ENCODE results near the gene SCARB1. TPM values are rescaled to one million over a fixed set of nuclear protein-coding genes. Genes with fewer than 3 reads are reported as not detected.

SCARB1 gene
- total RNA-seq, 1 experiment from 2014 or later = 106 TPM

DNA sequence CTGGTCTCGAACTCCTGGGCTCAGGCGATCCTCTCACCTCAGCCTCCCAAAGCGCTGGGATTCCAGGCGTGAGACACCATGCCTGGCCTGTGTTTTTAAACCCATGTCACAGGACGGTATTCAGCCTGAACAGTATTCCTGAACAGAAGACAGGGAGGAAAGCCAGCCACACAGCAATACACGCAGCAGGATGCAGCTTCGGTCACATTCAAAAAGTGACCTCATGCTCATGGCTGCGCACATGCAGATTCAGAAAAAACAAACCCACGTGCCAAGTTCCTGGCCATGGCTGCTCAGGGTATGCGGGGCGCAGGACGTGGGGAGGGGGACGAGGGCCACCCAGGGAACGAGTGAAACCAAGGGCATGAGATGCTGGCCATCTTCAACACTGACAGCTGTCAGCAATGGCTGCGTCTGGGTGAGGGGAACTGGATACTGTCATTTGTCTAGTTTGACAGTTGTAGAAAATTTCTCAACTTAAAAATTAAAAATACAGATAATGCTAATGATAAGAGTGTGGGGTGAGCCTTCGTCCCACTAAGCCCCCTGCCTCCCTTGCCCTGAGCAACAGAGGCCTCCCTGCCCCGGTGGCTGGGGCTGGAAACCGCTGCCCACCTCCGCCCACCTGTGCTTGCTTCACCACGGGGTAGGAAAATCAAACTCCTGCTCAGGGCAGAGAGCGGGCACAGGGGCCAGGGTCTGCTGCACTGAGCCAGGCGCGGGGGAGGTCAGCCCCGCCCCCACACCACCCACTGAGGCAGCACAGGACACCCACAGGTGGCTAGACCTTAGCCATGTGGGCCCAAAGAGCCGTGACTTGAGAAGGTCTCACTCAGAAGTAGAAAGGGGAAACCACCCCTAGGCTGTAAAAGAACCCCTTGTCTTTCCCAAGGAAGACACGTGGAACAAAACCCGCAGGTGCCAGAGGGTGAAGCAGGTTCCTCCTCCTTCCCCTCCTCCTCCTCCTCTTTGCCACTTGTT, 84.2 kb downstream of the SCARB1 start:
- POLR2A ChIA-PET = no interaction called here
- Histone ChIP-seq H3K4me3 (ENCODE audit: low read depth, low read length) (no peak overlapping the region), H3K36me3 (ENCODE audit: control insufficient read depth, insufficient read depth, low read length) (no peaks in the 10 kb centered on the region), H3K4me1 (no peaks in the 10 kb centered on the region), H3K27me3 (replicated peaks; ENCODE audit: control insufficient read depth, insufficient read depth, low read length) (no peaks in the 10 kb centered on the region), H3K9me3 (no peaks in the 10 kb centered on the region)
- TF ChIP-seq, protein P1, sequence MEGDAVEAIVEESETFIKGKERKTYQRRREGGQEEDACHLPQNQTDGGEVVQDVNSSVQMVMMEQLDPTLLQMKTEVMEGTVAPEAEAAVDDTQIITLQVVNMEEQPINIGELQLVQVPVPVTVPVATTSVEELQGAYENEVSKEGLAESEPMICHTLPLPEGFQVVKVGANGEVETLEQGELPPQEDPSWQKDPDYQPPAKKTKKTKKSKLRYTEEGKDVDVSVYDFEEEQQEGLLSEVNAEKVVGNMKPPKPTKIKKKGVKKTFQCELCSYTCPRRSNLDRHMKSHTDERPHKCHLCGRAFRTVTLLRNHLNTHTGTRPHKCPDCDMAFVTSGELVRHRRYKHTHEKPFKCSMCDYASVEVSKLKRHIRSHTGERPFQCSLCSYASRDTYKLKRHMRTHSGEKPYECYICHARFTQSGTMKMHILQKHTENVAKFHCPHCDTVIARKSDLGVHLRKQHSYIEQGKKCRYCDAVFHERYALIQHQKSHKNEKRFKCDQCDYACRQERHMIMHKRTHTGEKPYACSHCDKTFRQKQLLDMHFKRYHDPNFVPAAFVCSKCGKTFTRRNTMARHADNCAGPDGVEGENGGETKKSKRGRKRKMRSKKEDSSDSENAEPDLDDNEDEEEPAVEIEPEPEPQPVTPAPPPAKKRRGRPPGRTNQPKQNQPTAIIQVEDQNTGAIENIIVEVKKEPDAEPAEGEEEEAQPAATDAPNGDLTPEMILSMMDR (IDR thresholded peaks at IDR 0.05; ENCODE audit: insufficient read depth in 1 of 2, low read depth in 1 of 2, low read length in 1 of 2, severe bottlenecking in 1 of 2, unreplicated experiment in 1 of 2) = no peak
- Mint-ChIP-seq H3K4me3 (ENCODE audit: unreplicated experiment) (no peak overlapping the region), H3K27ac (ENCODE audit: unreplicated experiment) (no peak overlapping the region), H3K4me1 (ENCODE audit: low read depth, unreplicated experiment) (no peaks in the 10 kb centered on the region), H3K9me3 (ENCODE audit: unreplicated experiment) (no peaks in the 10 kb centered on the region), H3K36me3 (ENCODE audit: insufficient read depth, unreplicated experiment) (peaks cover 38% of the 10 kb centered on the region), H3K27me3 (ENCODE audit: insufficient read depth, unreplicated experiment) (no peaks in the 10 kb centered on the region)
- CTCF ChIA-PET = no interaction called here
- intact Hi-C loops (cut with micrococcal nuclease; ENCODE audit: unreplicated experiment) = loop anchor here (10.0 kb wide), 1 partner anchor 455 kb away; no protein-coding TSS in a partner anchor
- no peak for DNase-seq
- no TSS peak for BruUV-seq (replicated peaks)

DNA sequence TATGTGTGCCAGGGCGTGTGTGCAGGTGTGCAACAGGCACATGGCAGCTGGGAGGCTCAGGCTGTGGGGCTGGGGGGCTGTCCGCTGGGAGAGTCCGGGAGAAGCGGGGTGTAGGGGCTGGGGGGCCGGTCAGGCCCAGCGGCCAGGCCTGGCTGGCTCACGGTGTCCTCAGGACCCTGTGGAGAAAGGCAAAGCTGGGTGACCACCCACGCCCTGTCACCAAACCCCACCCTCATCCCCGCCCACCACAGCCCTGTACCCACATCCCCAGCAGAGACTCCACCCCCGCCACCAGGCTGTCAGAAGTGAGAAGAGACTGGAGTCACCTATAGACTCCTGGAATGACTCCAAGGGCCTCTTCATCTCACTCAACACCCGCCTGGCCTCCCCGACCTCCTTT, 85.3 kb downstream of the SCARB1 start:
- Mint-ChIP-seq H3K4me3 (ENCODE audit: unreplicated experiment) (no peak overlapping the region), H3K27me3 (ENCODE audit: insufficient read depth, unreplicated experiment) (no peaks in the 10 kb centered on the region)
- POLR2A ChIA-PET = interaction anchor here (0.5 kb wide), 1 partner anchor 308 kb away, joined by 3 read pairs; no protein-coding TSS in a partner anchor

More for the DNA sequence above, 85.3 kb downstream of the SCARB1 start:
- H3K36me3 Mint-ChIP-seq (ENCODE audit: insufficient read depth, unreplicated experiment) = peaks cover 31% of the 10 kb centered on the region
- H3K4me3 ChIP-seq (ENCODE audit: low read depth, low read length) = no peak overlapping the region
- TF ChIP-seq, protein P1 (IDR thresholded peaks at IDR 0.05; ENCODE audit: insufficient read depth in 1 of 2, low read depth in 1 of 2, low read length in 1 of 2, severe bottlenecking in 1 of 2, unreplicated experiment in 1 of 2) = no peak
- intact Hi-C loops (cut with micrococcal nuclease; ENCODE audit: unreplicated experiment) = loop anchor here (10.0 kb wide), 1 partner anchor 454 kb away; no protein-coding TSS in a partner anchor
- no peaks in the 10 kb centered on the region for H3K27me3 ChIP-seq (replicated peaks; ENCODE audit: control insufficient read depth, insufficient read depth, low read length)
- H3K27ac Mint-ChIP-seq (ENCODE audit: unreplicated experiment) = no peak overlapping the region
- H3K9me3 ChIP-seq = no peaks in the 10 kb centered on the region
- H3K4me1 ChIP-seq = no peaks in the 10 kb centered on the region
- no TSS peak for BruUV-seq (replicated peaks)
- H3K9me3 Mint-ChIP-seq (ENCODE audit: unreplicated experiment) = no peaks in the 10 kb centered on the region
- DNase-seq = no peak
- no peaks in the 10 kb centered on the region for H3K4me1 Mint-ChIP-seq (ENCODE audit: low read depth, unreplicated experiment)
- CTCF ChIA-PET = no interaction called here
- no peaks in the 10 kb centered on the region for H3K36me3 ChIP-seq (ENCODE audit: control insufficient read depth, insufficient read depth, low read length)
